ENCODE measurements around the gene BTBD9.

- TF ChIP-seq POLR2A (IDR thresholded peaks at IDR 0.05) (no peak), CTCF (IDR thresholded peaks at IDR 0.05 in 4 of 5, conservative IDR thresholded peaks at IDR 0.05 in 1 of 5) (no peak)
Observed at GRCh38 chr6:38603496-38603895, 36.2 kb downstream of the BTBD9 start.
